Stimulated activated CD8-positive, alpha-beta memory T cell treated with anti-CD3 and anti-CD28 coated beads, Interleukin-4, amount 100 ng/mL, for 48 hours (primary cell): ENCODE results near the gene CDK8.

Source experiments
- DNase-seq: peaks from one replicate; pipeline ENCODE4 v3.0.0-alpha.2; 2020

CDK8 gene

DNA sequence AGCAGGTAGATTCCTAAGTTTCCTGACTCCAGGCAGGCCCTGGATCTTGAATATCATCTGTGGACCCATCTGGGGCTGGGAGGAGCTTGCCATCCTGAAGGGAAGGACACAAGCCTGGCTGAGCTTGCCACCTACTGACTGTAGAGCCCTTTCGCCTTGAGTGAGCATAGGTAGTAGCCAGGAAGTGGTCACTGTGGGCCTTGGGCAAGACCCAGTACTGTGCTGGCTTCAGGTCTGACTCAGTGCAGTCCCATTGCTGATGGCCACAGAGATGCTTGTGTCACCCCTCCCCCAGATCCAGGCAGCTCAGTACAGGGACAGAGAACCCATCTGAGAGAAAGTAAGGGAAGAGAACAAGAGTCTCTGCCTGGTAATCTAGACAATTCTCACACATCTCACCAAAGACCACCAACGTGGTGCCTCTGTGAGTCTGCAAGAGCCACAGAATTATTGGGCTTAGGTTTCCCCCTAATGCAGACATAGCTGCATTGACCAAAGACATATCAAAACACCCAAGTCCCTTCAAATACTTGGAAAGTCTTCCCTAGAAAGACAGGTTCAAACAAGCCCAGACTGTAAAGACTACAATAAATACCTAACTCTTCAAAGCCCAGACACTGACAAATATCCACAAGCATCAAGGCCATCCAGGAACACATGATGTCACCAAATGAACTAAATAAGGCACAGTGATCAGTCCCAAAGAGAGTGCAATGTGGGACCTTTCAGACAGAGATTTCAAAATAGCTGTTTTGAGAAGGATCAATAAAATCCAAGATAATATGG lies 195.3 kb downstream of the CDK8 start:
- no peak for DNase-seq
